GM12801 (cell line): Measurements from ENCODE around the gene MAPK14.

Source experiments
- TF ChIP-seq, protein P1 (sequence below): IDR thresholded peaks from one replicate; pipeline ENCODE4 v1.5.1; 2011; ENCODE audit warnings: control low read depth; ENCODE audit not compliant: insufficient read length; ENCODE audit errors: extremely low read depth

MAPK14 gene

DNA sequence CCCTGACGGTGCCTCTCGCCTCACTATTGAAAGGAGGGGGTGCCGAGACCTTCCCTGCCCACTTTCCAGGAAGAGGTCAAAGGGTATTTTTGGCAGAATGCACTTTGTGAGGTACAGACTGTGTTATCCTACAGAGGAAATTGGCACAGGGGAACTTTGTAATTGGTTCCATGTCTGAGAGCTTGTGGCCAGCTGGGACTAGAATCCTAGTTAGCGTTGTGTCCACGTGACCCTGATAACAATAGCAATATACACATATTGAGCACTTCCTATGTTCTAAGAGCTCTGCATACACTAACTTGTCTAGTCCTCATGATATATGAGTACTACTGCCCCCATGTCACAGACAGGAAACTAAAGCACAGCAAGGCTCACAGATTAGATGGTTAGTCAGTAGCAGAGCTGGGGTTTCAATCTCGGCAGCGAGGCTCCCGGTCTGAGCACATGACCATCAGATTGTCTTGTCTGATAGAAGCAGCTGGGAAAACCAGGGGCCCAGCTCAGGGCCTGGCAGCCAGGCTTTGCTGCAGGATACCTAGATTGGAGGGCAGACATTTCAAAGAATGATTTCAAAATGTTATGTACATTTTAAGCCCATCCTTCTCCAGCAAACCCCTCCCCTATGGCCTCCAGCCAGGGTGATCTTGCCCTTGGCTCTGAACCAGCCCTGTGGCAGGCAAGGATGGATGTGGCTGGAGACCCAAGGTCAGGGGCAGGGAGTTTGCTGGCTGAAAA, 104.1 kb downstream of the MAPK14 start:
- TF ChIP-seq, protein P1, sequence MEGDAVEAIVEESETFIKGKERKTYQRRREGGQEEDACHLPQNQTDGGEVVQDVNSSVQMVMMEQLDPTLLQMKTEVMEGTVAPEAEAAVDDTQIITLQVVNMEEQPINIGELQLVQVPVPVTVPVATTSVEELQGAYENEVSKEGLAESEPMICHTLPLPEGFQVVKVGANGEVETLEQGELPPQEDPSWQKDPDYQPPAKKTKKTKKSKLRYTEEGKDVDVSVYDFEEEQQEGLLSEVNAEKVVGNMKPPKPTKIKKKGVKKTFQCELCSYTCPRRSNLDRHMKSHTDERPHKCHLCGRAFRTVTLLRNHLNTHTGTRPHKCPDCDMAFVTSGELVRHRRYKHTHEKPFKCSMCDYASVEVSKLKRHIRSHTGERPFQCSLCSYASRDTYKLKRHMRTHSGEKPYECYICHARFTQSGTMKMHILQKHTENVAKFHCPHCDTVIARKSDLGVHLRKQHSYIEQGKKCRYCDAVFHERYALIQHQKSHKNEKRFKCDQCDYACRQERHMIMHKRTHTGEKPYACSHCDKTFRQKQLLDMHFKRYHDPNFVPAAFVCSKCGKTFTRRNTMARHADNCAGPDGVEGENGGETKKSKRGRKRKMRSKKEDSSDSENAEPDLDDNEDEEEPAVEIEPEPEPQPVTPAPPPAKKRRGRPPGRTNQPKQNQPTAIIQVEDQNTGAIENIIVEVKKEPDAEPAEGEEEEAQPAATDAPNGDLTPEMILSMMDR = no peak

DNA sequence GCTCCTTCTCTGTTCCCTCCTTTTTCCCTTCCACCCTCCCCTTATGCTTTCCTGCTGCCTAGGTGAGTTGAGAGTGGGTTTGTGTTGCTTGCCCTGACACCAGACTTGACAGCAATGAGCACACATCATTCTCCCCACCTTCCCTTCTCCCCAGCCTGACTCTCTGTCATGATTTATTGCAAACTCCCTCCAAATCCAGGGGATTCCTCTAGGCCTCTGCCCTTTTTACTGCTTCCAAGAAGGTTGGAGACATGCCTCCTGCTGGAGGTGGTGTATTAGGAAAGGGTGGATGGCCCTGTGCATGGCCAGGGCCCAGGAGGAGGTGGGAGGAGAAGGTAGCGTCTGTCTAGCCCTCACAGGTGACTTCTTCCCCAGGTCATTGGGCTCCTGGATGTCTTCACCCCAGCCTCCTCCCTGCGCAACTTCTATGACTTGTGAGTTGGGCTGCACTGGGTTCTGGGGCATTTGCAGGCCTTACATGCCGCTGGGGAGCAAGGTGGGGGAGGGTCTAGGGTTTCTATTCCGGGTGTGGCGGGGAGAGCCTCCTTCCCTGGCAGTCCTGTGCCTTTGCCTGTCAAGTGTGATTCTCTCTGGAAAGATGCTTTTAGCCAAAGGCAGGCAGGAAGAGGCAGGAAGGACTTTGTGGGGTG, 104.8 kb downstream of the MAPK14 start:
- TF ChIP-seq, protein P1 = no peak

DNA sequence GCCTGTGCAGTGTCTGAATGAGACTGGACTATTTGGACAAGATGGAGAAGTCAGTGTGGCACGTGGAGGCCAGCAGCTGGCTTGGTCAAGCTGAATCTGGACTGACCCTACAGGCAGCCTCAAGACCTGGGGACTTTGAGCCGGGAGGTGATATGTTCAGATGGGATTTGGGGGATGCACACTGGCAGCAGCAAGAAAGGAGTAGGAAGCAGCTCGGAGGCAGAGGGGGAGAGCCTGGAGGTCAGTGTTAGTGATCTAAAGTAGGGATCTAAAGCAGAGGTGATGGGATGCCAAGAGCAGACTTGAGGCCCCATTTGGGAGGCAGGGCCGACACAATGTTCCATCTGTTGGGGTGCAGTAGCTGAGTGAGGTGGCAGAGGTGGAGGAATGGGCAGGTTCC, 105.5 kb downstream of the MAPK14 start:
- TF ChIP-seq, protein P1 = no peak

- TF ChIP-seq, protein P1 = no peak
Observed at GRCh38 chr6:36133912-36134311, 106.3 kb downstream of the MAPK14 start.

GRCh38 chr6:36135053-36135731, 107.6 kb downstream of the MAPK14 start:
- TF ChIP-seq, protein P1 = no peak

GRCh38 chr6:36136034-36136433, 108.4 kb downstream of the MAPK14 start:
- TF ChIP-seq, protein P1 = no peak

DNA sequence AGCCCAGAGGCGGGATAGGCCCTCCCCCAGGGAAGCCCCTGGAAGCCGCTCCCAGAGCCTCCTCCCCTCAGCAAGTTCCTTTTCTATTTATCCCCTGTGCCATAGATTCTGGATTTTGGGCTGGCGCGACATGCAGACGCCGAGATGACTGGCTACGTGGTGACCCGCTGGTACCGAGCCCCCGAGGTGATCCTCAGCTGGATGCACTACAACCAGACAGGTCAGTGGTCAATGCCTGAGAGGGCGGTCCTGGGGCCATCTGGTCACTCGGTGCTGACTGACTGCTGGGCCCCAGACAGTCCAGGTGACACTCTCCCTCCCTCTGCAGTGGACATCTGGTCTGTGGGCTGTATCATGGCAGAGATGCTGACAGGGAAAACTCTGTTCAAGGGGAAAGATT, 108.9 kb downstream of the MAPK14 start:
- TF ChIP-seq, protein P1 = no peak
